Measurements from ENCODE around the gene WIPF3. TPM values are rescaled to one million over a fixed set of nuclear protein-coding genes. Genes with fewer than 3 reads are reported as not detected.

WIPF3 gene
- total and polyA plus RNA-seq, 4 donors = 0.10 to 0.23 (median 0.14) TPM; not detected in 1

GRCh38 chr7:29826904-29827303 lies 20.6 kb downstream of the WIPF3 start:
- Histone ChIP-seq H3K9me3 (ENCODE audit: control insufficient read depth in 4 of 4, low read length in 3 of 4) (peaks cover 0 to 3% (median 0%) of the 10 kb centered on the region in 4 donors), H3K27ac (ENCODE audit: low read depth in 1 of 2, low read length in 2 of 2) (no peak overlapping the region), H3K4me3 (ENCODE audit: low read depth in 1 of 3, low read length in 3 of 3) (no peak overlapping the region), H3K36me3 (ENCODE audit: control insufficient read depth in 4 of 4, insufficient read depth in 3 of 4, low read depth in 1 of 4, low read length in 3 of 4) (no peaks in the 10 kb centered on the region), H3K27me3 (ENCODE audit: control insufficient read depth in 4 of 4, insufficient read depth in 4 of 4, low read length in 3 of 4) (no peaks in the 10 kb centered on the region), H3K9ac (ENCODE audit: low read depth in 1 of 2, low read length in 2 of 2) (no peak overlapping the region), H3K4me1 (ENCODE audit: control insufficient read depth in 4 of 4, insufficient read depth in 4 of 4, low read length in 3 of 4) (no peaks in the 10 kb centered on the region)
- DNase-seq (ENCODE audit: low spot score) = no peak
- TF ChIP-seq NR2F2 (IDR thresholded peaks at IDR 0.05) = no peak
- TF ChIP-seq ZBTB33 (IDR thresholded peaks at IDR 0.05) = no peak
- no peak for TF ChIP-seq FOXA2 (IDR thresholded peaks at IDR 0.05)
- no peak for TF ChIP-seq RAD21 (IDR thresholded peaks at IDR 0.05)
- TF ChIP-seq JUND (IDR thresholded peaks at IDR 0.05) = no peak
- no peak for TF ChIP-seq GABPA (IDR thresholded peaks at IDR 0.05 in 1 of 2, conservative IDR thresholded peaks at IDR 0.05 in 1 of 2)
- TF ChIP-seq, protein P1, sequence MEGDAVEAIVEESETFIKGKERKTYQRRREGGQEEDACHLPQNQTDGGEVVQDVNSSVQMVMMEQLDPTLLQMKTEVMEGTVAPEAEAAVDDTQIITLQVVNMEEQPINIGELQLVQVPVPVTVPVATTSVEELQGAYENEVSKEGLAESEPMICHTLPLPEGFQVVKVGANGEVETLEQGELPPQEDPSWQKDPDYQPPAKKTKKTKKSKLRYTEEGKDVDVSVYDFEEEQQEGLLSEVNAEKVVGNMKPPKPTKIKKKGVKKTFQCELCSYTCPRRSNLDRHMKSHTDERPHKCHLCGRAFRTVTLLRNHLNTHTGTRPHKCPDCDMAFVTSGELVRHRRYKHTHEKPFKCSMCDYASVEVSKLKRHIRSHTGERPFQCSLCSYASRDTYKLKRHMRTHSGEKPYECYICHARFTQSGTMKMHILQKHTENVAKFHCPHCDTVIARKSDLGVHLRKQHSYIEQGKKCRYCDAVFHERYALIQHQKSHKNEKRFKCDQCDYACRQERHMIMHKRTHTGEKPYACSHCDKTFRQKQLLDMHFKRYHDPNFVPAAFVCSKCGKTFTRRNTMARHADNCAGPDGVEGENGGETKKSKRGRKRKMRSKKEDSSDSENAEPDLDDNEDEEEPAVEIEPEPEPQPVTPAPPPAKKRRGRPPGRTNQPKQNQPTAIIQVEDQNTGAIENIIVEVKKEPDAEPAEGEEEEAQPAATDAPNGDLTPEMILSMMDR (IDR thresholded peaks at IDR 0.05; ENCODE audit: low read depth, low read length, missing input control) = no peak

- H3K9me3 ChIP-seq (ENCODE audit: control insufficient read depth in 4 of 4, low read length in 3 of 4) = peaks cover 0 to 3% (median 0%) of the 10 kb centered on the region in 4 donors
- H3K4me1 ChIP-seq (ENCODE audit: control insufficient read depth in 4 of 4, insufficient read depth in 4 of 4, low read length in 3 of 4) = no peaks in the 10 kb centered on the region
- 91% methylated on average over 6 of the region's 6 CpGs for WGBS
- H3K27me3 ChIP-seq (ENCODE audit: control insufficient read depth in 4 of 4, insufficient read depth in 4 of 4, low read length in 3 of 4) = no peaks in the 10 kb centered on the region
- H3K27ac ChIP-seq (ENCODE audit: low read depth in 1 of 2, low read length in 2 of 2) = no peak overlapping the region
- no peak overlapping the region for H3K9ac ChIP-seq (ENCODE audit: low read depth in 1 of 2, low read length in 2 of 2)
- no peaks in the 10 kb centered on the region for H3K36me3 ChIP-seq (ENCODE audit: control insufficient read depth in 4 of 4, insufficient read depth in 3 of 4, low read depth in 1 of 4, low read length in 3 of 4)
- DNase-seq (ENCODE audit: low spot score) = no peak
- H3K4me3 ChIP-seq (ENCODE audit: low read depth in 1 of 3, low read length in 3 of 3) = no peak overlapping the region
- no peak for TF ChIP-seq SP1 (IDR thresholded peaks at IDR 0.05)
- TF ChIP-seq ZBTB33 (IDR thresholded peaks at IDR 0.05) = no peak
- no peak for TF ChIP-seq RXRA (IDR thresholded peaks at IDR 0.05)
- no peak for TF ChIP-seq HNF4A (conservative IDR thresholded peaks at IDR 0.05)
- TF ChIP-seq GABPA (IDR thresholded peaks at IDR 0.05 in 1 of 2, conservative IDR thresholded peaks at IDR 0.05 in 1 of 2) = no peak
- no peak for TF ChIP-seq ATF3 (IDR thresholded peaks at IDR 0.05)
- TF ChIP-seq, protein P2, sequence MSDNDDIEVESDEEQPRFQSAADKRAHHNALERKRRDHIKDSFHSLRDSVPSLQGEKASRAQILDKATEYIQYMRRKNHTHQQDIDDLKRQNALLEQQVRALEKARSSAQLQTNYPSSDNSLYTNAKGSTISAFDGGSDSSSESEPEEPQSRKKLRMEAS (IDR thresholded peaks at IDR 0.05) = no peak
- TF ChIP-seq JUND (IDR thresholded peaks at IDR 0.05) = no peak
- TF ChIP-seq RAD21 (IDR thresholded peaks at IDR 0.05) = no peak
- TF ChIP-seq HNF4G (IDR thresholded peaks at IDR 0.05) = no peak
- TF ChIP-seq, protein P1 (IDR thresholded peaks at IDR 0.05; ENCODE audit: low read depth, low read length, missing input control) = no peak
- TF ChIP-seq FOXA1 (IDR thresholded peaks at IDR 0.05) = no peak
- no peak for TF ChIP-seq EGR1 (IDR thresholded peaks at IDR 0.05; ENCODE audit: low read depth in 2 of 2)
- TF ChIP-seq YY1 (IDR thresholded peaks at IDR 0.05) = no peak
- TF ChIP-seq TAF1 (conservative IDR thresholded peaks at IDR 0.05) = no peak
- no peak for TF ChIP-seq FOXA2 (IDR thresholded peaks at IDR 0.05)
- TF ChIP-seq NR2F2 (IDR thresholded peaks at IDR 0.05) = no peak
- TF ChIP-seq, protein P3, sequence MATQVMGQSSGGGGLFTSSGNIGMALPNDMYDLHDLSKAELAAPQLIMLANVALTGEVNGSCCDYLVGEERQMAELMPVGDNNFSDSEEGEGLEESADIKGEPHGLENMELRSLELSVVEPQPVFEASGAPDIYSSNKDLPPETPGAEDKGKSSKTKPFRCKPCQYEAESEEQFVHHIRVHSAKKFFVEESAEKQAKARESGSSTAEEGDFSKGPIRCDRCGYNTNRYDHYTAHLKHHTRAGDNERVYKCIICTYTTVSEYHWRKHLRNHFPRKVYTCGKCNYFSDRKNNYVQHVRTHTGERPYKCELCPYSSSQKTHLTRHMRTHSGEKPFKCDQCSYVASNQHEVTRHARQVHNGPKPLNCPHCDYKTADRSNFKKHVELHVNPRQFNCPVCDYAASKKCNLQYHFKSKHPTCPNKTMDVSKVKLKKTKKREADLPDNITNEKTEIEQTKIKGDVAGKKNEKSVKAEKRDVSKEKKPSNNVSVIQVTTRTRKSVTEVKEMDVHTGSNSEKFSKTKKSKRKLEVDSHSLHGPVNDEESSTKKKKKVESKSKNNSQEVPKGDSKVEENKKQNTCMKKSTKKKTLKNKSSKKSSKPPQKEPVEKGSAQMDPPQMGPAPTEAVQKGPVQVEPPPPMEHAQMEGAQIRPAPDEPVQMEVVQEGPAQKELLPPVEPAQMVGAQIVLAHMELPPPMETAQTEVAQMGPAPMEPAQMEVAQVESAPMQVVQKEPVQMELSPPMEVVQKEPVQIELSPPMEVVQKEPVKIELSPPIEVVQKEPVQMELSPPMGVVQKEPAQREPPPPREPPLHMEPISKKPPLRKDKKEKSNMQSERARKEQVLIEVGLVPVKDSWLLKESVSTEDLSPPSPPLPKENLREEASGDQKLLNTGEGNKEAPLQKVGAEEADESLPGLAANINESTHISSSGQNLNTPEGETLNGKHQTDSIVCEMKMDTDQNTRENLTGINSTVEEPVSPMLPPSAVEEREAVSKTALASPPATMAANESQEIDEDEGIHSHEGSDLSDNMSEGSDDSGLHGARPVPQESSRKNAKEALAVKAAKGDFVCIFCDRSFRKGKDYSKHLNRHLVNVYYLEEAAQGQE (IDR thresholded peaks at IDR 0.05) = no peak
Measured at GRCh38 chr7:29831705-29832104, 25.4 kb downstream of the WIPF3 start.

Data from liver (tissue), 9 donors.